Right lobe of liver (tissue), 4 donors: ENCODE measurements around the gene SORD.
"Not testable (repeated sequence)": the region's sequence is repeated elsewhere in the genome, so short reads cannot be mapped to it uniquely, and the experiment has no call there.

ENCODE experiments used
- POLR2A ChIP-seq: fragments of 450-650 bp; IDR thresholded peaks from one replicate; pipeline ENCODE4 v1.6.1; 2017; ENCODE audit warnings: antibody characterized with exemption, mild to moderate bottlenecking
- TF ChIP-seq, protein P1 (sequence below), 4 donors: fragments of 200-600 bp in 3 of 4; fragments of 450-650 bp in 1 of 4; IDR thresholded peaks; one replicate each; pipeline versions ENCODE4 v1.5.1 to v1.8.0; 2016 to 2022; ENCODE audit warnings: antibody characterized with exemption in 4 of 4, mild to moderate bottlenecking in 2 of 4
- donor health status: DM: no; HTN: no; CAD: no.
- donor health status: DM: no; HTN: no; CAD: no.
- donor health status: DM: no; HTN: yes; CAD: no.

DNA sequence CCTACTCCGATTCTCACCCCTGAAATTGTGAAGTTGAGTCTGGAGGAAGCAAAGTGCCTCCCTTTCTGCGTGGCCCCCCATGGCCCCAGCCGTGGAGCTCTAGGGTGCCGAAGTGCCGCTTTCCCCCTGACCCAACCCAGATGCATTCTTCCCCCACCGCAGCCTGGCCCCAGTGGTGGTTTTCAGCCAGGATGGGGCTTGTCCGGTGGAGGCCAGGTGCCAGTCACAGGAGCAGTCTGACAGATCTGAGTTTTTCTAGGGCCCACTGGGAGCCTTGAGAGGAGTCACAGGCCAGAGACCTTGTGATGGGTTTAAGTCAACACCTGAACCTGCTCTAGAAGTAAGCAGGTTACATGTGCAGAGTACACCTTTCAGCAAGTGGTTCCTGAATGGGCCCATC is 39.3 kb downstream of the SORD start:
- TF ChIP-seq POLR2A: not testable (repeated sequence)
- TF ChIP-seq, protein P1, sequence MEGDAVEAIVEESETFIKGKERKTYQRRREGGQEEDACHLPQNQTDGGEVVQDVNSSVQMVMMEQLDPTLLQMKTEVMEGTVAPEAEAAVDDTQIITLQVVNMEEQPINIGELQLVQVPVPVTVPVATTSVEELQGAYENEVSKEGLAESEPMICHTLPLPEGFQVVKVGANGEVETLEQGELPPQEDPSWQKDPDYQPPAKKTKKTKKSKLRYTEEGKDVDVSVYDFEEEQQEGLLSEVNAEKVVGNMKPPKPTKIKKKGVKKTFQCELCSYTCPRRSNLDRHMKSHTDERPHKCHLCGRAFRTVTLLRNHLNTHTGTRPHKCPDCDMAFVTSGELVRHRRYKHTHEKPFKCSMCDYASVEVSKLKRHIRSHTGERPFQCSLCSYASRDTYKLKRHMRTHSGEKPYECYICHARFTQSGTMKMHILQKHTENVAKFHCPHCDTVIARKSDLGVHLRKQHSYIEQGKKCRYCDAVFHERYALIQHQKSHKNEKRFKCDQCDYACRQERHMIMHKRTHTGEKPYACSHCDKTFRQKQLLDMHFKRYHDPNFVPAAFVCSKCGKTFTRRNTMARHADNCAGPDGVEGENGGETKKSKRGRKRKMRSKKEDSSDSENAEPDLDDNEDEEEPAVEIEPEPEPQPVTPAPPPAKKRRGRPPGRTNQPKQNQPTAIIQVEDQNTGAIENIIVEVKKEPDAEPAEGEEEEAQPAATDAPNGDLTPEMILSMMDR (IDR thresholded peaks at IDR 0.05): not testable (repeated sequence)
